ENCODE measurements around the gene HOXD4. TPM values are rescaled to one million over a fixed set of nuclear protein-coding genes. Genes with fewer than 3 reads are reported as not detected.
A peak's percentile ranks its signal among the peaks of the same experiment; 100 is the strongest.

The HOXD4 gene
- not detected in 2 replicates for total RNA-seq

GRCh38 chr2:176151442-176152287 is at the start of gene HOXD4:
TSS of gene HOXD4 (plus strand) at chr2:176151550. CDS start at chr2:176151634, 84 bp downstream.
- no peak for DNase-seq
- intact Hi-C loops (cut with micrococcal nuclease): no loop called here
- Mint-ChIP-seq H3K4me1 (no peaks in the 10 kb centered on the region), H3K27me3 (peaks cover 86% of the 10 kb centered on the region), H3K27ac (no peak within 1 kb of the TSS), H3K4me3 (no peak within 1 kb of the TSS), H3K36me3 (ENCODE audit: low read depth) (no peaks in the 10 kb centered on the region), H3K9me3 (no peaks in the 10 kb centered on the region)

GRCh38 chr2:176101842-176102241 is 49.5 kb upstream of the HOXD4 start:
- no peak for DNase-seq
- no peak overlapping the region for H3K4me3 Mint-ChIP-seq
- intact Hi-C loops (cut with micrococcal nuclease): no loop called here
- H3K27ac Mint-ChIP-seq: no peak overlapping the region
- peaks cover 5% of the 10 kb centered on the region for H3K9me3 Mint-ChIP-seq
- peaks cover 8% of the 10 kb centered on the region for H3K36me3 Mint-ChIP-seq (ENCODE audit: low read depth)
- H3K4me1 Mint-ChIP-seq: peaks cover 14% of the 10 kb centered on the region
- H3K27me3 Mint-ChIP-seq: peaks cover 87% of the 10 kb centered on the region

GRCh38 chr2:176102309-176102866 is 49.0 kb upstream of the HOXD4 start:
- Mint-ChIP-seq H3K36me3 (ENCODE audit: low read depth) (peaks cover 8% of the 10 kb centered on the region), H3K27me3 (peaks cover 86% of the 10 kb centered on the region), H3K27ac (no peak overlapping the region), H3K4me3 (no peak overlapping the region), H3K4me1 (peaks cover 10% of the 10 kb centered on the region), H3K9me3 (peaks cover 5% of the 10 kb centered on the region)
- intact Hi-C loops (cut with micrococcal nuclease): no loop called here
- DNase-seq: no peak

GRCh38 chr2:176103194-176103593 is 48.2 kb upstream of the HOXD4 start:
- H3K27ac Mint-ChIP-seq: no peak overlapping the region
- no peak for DNase-seq
- H3K9me3 Mint-ChIP-seq: peaks cover 5% of the 10 kb centered on the region

GRCh38 chr2:176103742-176104315 is 47.5 kb upstream of the HOXD4 start:
- Mint-ChIP-seq H3K4me3 (no peak overlapping the region), H3K27me3 (peaks cover 79% of the 10 kb centered on the region), H3K4me1 (peaks cover 5% of the 10 kb centered on the region), H3K36me3 (ENCODE audit: low read depth) (peaks cover 8% of the 10 kb centered on the region), H3K27ac (no peak overlapping the region), H3K9me3 (peaks cover 5% of the 10 kb centered on the region)
- intact Hi-C loops (cut with micrococcal nuclease): no loop called here
- DNase-seq: no peak

More at GRCh38 chr2:176103194-176103593, 48.2 kb upstream of the HOXD4 start:
- Mint-ChIP-seq H3K27me3 (peaks cover 79% of the 10 kb centered on the region), H3K4me1 (peaks cover 5% of the 10 kb centered on the region), H3K4me3 (no peak overlapping the region), H3K36me3 (ENCODE audit: low read depth) (peaks cover 8% of the 10 kb centered on the region)
- intact Hi-C loops (cut with micrococcal nuclease): no loop called here

GRCh38 chr2:176104316-176105077 is 46.9 kb upstream of the HOXD4 start:
- no peak for DNase-seq
- peaks cover 8% of the 10 kb centered on the region for H3K36me3 Mint-ChIP-seq (ENCODE audit: low read depth)
- H3K9me3 Mint-ChIP-seq: peaks cover 8% of the 10 kb centered on the region
- intact Hi-C loops (cut with micrococcal nuclease): no loop called here
- peaks cover 5% of the 10 kb centered on the region for H3K4me1 Mint-ChIP-seq
- H3K4me3 Mint-ChIP-seq: no peak overlapping the region
- peaks cover 79% of the 10 kb centered on the region for H3K27me3 Mint-ChIP-seq
- peak overlapping the region; percentile 51 for H3K27ac Mint-ChIP-seq

- intact Hi-C loops (cut with micrococcal nuclease): no loop called here
- no peak overlapping the region for H3K4me3 Mint-ChIP-seq
- peaks cover 9% of the 10 kb centered on the region for H3K9me3 Mint-ChIP-seq
- DNase-seq: no peak
- peak overlapping the region; percentile 21 for H3K27ac Mint-ChIP-seq
- H3K4me1 Mint-ChIP-seq: peaks cover 5% of the 10 kb centered on the region
- peaks cover 82% of the 10 kb centered on the region for H3K27me3 Mint-ChIP-seq
- peaks cover 8% of the 10 kb centered on the region for H3K36me3 Mint-ChIP-seq (ENCODE audit: low read depth)
Measured at GRCh38 chr2:176105078-176105729, 46.1 kb upstream of the HOXD4 start.

- H3K4me3 Mint-ChIP-seq: peak overlapping the region; percentile 37
Measured at GRCh38 chr2:176105730-176106580, 45.4 kb upstream of the HOXD4 start.

GRCh38 chr2:176106581-176107539 is 44.5 kb upstream of the HOXD4 start, which contains the start of gene HOXD11:
TSS of gene HOXD11 (plus strand) at chr2:176107280. CDS start at chr2:176107356, 76 bp downstream.
- H3K27me3 Mint-ChIP-seq: peaks cover 82% of the 10 kb centered on the region
- H3K27ac Mint-ChIP-seq: peak within 1 kb of the TSS; percentile 77
- peak; percentile 65 for DNase-seq
- peak within 1 kb of the TSS; percentile 37 for H3K4me3 Mint-ChIP-seq
- intact Hi-C loops (cut with micrococcal nuclease): no loop called here
- H3K9me3 Mint-ChIP-seq: peaks cover 9% of the 10 kb centered on the region
- H3K36me3 Mint-ChIP-seq (ENCODE audit: low read depth): peaks cover 8% of the 10 kb centered on the region
- H3K4me1 Mint-ChIP-seq: peaks cover 8% of the 10 kb centered on the region

More at GRCh38 chr2:176105730-176106580, 45.4 kb upstream of the HOXD4 start:
- H3K4me1 Mint-ChIP-seq: peaks cover 5% of the 10 kb centered on the region
- peaks cover 83% of the 10 kb centered on the region for H3K27me3 Mint-ChIP-seq
- peaks cover 8% of the 10 kb centered on the region for H3K36me3 Mint-ChIP-seq (ENCODE audit: low read depth)
- peak overlapping the region; percentile 77 for H3K27ac Mint-ChIP-seq
- intact Hi-C loops (cut with micrococcal nuclease): no loop called here
- H3K9me3 Mint-ChIP-seq: peaks cover 9% of the 10 kb centered on the region
- no peak for DNase-seq

GRCh38 chr2:176107731-176108181 is 43.6 kb upstream of the HOXD4 start:
- intact Hi-C loops (cut with micrococcal nuclease): no loop called here
- Mint-ChIP-seq H3K36me3 (ENCODE audit: low read depth) (peaks cover 8% of the 10 kb centered on the region), H3K27me3 (peaks cover 81% of the 10 kb centered on the region), H3K9me3 (peaks cover 9% of the 10 kb centered on the region), H3K4me3 (no peak overlapping the region), H3K4me1 (peaks cover 8% of the 10 kb centered on the region), H3K27ac (no peak overlapping the region)
- DNase-seq: no peak

- no peak overlapping the region for H3K4me3 Mint-ChIP-seq
- DNase-seq: no peak
- H3K27ac Mint-ChIP-seq: peak overlapping the region; percentile 75
- H3K4me1 Mint-ChIP-seq: peaks cover 8% of the 10 kb centered on the region
- H3K9me3 Mint-ChIP-seq: peaks cover 9% of the 10 kb centered on the region
- intact Hi-C loops (cut with micrococcal nuclease): no loop called here
- peaks cover 84% of the 10 kb centered on the region for H3K27me3 Mint-ChIP-seq
- peaks cover 8% of the 10 kb centered on the region for H3K36me3 Mint-ChIP-seq (ENCODE audit: low read depth)
Measured at GRCh38 chr2:176109192-176109901, 42.0 kb upstream of the HOXD4 start.
